BLaER1 (cell line): ENCODE results near the gene RNASE2.
A peak's percentile ranks its signal among the peaks of the same experiment; 100 is the strongest.
"Not testable (repeated sequence)": the region's sequence is repeated elsewhere in the genome, so short reads cannot be mapped to it uniquely, and the experiment has no call there.

Experiments
- H3K27ac ChIP-seq: shearing (Covaris generic); formaldehyde crosslinking; 2 replicates; pipeline ENCODE4 v1.8.1; 2022
- H3K27me3 ChIP-seq: shearing (Covaris generic); formaldehyde crosslinking; 2 replicates; pipeline ENCODE4 v1.8.1; 2022
- H3K36me3 ChIP-seq: shearing (Covaris generic); formaldehyde crosslinking; 2 replicates; pipeline ENCODE4 v1.8.1; 2022
- H3K4me1 ChIP-seq: shearing (Covaris generic); formaldehyde crosslinking; 2 replicates; pipeline ENCODE4 v1.8.1; 2022
- H3K4me2 ChIP-seq: shearing (Covaris generic); formaldehyde crosslinking; 2 replicates; pipeline ENCODE4 v1.8.1; 2022
- H3K4me3 ChIP-seq: shearing (Covaris generic); formaldehyde crosslinking; 2 replicates; pipeline ENCODE4 v1.8.1; 2022
- H3K9ac ChIP-seq: shearing (Covaris generic); formaldehyde crosslinking; 2 replicates; pipeline ENCODE4 v1.8.1; 2022
- H3K9me3 ChIP-seq: shearing (Covaris generic); formaldehyde crosslinking; 2 replicates; pipeline ENCODE4 v1.8.1; 2022
- H4K20me1 ChIP-seq: shearing (Covaris generic); formaldehyde crosslinking; 2 replicates; pipeline ENCODE4 v1.8.1; 2022
- Cebpa-rat ChIP-seq: shearing (Covaris generic); IDR thresholded peaks from 2 replicates; pipeline ENCODE4 v1.8.1; 2022

Gene RNASE2

DNA sequence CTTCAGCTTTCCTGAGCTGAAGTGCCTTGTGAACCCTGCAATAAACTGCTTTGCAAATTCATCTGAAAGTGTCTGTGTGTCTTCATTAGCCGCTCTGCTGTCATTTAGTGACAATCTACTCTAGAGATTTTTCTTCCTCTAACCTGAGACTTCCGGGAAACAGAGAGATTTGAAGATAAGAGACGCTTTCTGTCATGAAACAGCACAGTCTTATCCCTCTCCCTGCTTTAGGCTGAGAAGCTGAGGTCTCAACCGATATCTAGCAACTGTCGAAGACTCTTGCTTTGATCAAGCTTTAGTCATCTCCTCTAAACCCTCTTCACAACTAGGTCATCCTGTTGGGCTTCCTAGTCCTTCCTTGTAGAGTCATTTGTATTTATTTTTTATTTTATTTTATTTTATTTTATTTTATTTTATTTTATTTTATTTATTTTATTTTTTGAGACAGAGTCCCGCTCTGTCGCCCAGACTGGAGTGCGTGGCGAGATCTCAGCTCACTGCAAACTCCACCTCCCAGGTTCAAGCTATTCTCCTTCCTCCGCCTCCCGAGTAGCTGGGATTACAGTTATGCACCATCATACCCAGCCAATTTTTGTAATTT lies 1.2 kb downstream of the RNASE2 start:
- Histone ChIP-seq H3K4me2 (no peak overlapping the region), H4K20me1 (no peaks in the 10 kb centered on the region), H3K27me3 (no peaks in the 10 kb centered on the region), H3K9me3 (peaks cover 5% of the 10 kb centered on the region; the same call in 1 of the 2 replicates), H3K27ac (no peak overlapping the region), H3K9ac (no peak overlapping the region), H3K36me3 (no peaks in the 10 kb centered on the region), H3K4me1 (0 out of 2 replicates have a peak, but pooled peaks cover 4% of the 10 kb centered on the region), H3K4me3 (no peak overlapping the region)
- no peak for TF ChIP-seq Cebpa-rat

DNA sequence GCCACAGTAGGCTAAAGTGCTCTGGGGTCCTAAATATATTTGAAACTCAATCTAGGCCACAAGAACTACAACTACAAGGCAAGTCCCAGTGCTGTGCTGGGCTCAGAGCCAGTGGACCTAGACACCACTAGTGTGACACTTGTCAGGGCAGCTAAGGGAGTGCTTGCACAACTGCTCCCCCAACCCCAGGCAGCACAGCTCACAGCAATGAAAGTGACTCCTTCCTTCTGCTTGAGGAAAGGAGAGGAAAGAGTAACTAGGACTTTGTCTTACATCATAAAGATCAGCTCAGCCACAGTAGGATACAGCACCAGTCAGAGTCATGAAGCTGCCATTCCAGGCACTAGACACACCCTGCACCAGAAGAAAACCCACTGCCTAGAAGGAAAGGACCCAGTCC lies 3.7 kb downstream of the RNASE2 start:
- H3K9me3 ChIP-seq, H3K27me3 ChIP-seq, H3K27ac ChIP-seq, H3K36me3 ChIP-seq, H3K4me3 ChIP-seq, H3K4me2 ChIP-seq, H3K9ac ChIP-seq, H3K4me1 ChIP-seq, H4K20me1 ChIP-seq: not testable (repeated sequence)

GRCh38 chr14:20969336-20969735 lies 14.0 kb downstream of the RNASE2 start:
- Histone ChIP-seq H3K4me3 (no peak overlapping the region), H3K36me3 (no peaks in the 10 kb centered on the region), H3K27ac (no peak overlapping the region), H3K9ac (no peak overlapping the region), H3K27me3 (no peaks in the 10 kb centered on the region), H4K20me1 (no peaks in the 10 kb centered on the region), H3K9me3 (no peaks in the 10 kb centered on the region), H3K4me1 (peaks cover 9% of the 10 kb centered on the region; the same call in 1 of the 2 replicates), H3K4me2 (no peak overlapping the region)
- TF ChIP-seq Cebpa-rat: no peak

DNA sequence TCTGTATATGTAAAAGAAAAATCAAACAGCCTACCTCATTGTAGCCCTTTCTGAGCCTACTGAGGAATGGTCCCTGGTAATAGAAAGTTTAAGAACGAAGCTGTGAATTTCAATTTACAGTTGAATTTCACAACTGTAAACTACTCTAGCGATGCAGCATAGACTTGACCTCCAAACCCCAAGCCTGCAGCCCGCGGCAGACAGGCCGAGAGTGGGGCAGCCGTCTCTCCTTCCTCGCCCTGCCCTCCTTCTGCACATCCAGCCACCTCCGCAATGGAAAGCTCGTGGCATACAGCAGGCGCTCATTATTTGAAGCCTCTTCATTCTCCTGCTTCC lies 15.3 kb downstream of the RNASE2 start:
- Histone ChIP-seq H3K4me2 (peak overlapping the region; percentile 95), H3K27me3 (no peaks in the 10 kb centered on the region), H3K36me3 (no peaks in the 10 kb centered on the region), H4K20me1 (no peaks in the 10 kb centered on the region), H3K9me3 (no peaks in the 10 kb centered on the region), H3K4me3 (peak overlapping the region; percentile 77), H3K4me1 (peaks cover 9% of the 10 kb centered on the region; the same call in 1 of the 2 replicates), H3K27ac (no peak overlapping the region), H3K9ac (peak overlapping the region; percentile 80; the same call in 1 of the 2 replicates)
- TF ChIP-seq Cebpa-rat: no peak

DNA sequence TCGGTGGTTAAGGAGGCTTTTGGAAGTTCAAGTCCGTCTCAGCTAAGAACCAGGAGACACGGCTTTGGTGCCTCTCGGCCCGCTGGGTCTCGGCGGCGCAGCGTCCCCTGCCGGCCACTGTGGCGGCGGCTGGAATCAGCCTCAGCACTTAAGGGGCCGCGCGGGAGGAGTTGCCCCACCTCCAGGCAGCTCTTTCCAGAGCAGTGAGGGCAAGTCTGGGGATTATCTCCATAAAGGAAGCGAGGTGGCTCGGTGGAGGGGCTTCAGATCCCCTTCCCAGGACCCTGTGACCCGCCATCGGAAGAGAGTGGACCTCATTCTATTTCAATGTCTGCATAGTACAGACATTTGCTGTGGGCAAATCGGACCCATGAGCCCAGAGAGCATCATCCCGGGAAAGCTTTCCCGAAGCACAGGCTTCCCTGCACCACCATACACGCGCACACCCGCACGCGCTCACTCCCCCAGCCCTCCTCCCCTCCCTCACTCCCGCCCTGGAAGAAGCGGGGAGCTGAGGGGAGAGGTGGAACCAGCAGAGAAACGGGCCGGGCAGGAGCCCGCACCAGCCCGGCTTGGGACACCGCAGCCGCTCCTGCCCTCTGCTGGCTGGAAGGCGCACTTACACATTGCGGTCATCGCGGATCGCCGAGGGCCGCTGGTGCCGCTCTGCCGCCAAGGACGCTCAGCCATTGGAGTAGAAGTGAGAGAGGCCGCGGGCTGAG lies 15.9 kb downstream of the RNASE2 start:
- no peak for TF ChIP-seq Cebpa-rat
- H3K9ac ChIP-seq: peak overlapping the region; percentile 80
- peak overlapping the region; percentile 37; the same call in 1 of the 2 replicates for H3K27ac ChIP-seq
- H3K27me3 ChIP-seq: no peaks in the 10 kb centered on the region
- peak overlapping the region; percentile 95 for H3K4me2 ChIP-seq
- H4K20me1 ChIP-seq: no peaks in the 10 kb centered on the region
- peaks cover 9% of the 10 kb centered on the region; the same call in 1 of the 2 replicates for H3K4me1 ChIP-seq
- peak overlapping the region; percentile 77 for H3K4me3 ChIP-seq
- H3K36me3 ChIP-seq: no peaks in the 10 kb centered on the region
- H3K9me3 ChIP-seq: no peaks in the 10 kb centered on the region

DNA sequence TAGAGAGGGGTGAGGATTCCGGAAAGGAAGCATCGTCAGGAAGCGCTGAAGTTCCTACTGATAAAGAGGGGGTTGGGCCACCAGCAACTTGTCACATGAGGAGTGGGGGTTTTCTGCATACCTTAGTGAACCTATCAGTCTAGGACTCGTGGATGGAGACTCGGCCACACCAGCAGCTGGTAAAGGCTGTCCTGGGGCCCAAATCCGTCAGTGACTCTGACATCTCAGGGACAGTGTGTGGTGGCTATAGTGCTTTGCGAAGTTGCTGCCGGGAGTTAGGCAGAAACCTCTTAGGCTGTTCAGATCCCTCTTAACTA lies 16.4 kb downstream of the RNASE2 start:
- Histone ChIP-seq H3K9me3 (no peaks in the 10 kb centered on the region), H3K9ac (peak overlapping the region; percentile 80; the same call in 1 of the 2 replicates), H3K4me3 (peak overlapping the region; percentile 77), H3K4me2 (peak overlapping the region; percentile 95), H3K27ac (no peak overlapping the region), H4K20me1 (no peaks in the 10 kb centered on the region), H3K36me3 (no peaks in the 10 kb centered on the region), H3K4me1 (peaks cover 9% of the 10 kb centered on the region; the same call in 1 of the 2 replicates), H3K27me3 (no peaks in the 10 kb centered on the region)
- TF ChIP-seq Cebpa-rat: no peak

GRCh38 chr14:20973501-20973900 lies 18.2 kb downstream of the RNASE2 start:
- H3K4me2 ChIP-seq: no peak overlapping the region
- no peak overlapping the region for H3K9ac ChIP-seq
- no peaks in the 10 kb centered on the region for H3K36me3 ChIP-seq
- no peaks in the 10 kb centered on the region for H4K20me1 ChIP-seq
- no peak for TF ChIP-seq Cebpa-rat
- no peaks in the 10 kb centered on the region for H3K27me3 ChIP-seq
- H3K4me1 ChIP-seq: peaks cover 9% of the 10 kb centered on the region; the same call in 1 of the 2 replicates
- H3K4me3 ChIP-seq: no peak overlapping the region
- no peaks in the 10 kb centered on the region for H3K9me3 ChIP-seq
- H3K27ac ChIP-seq: no peak overlapping the region

DNA sequence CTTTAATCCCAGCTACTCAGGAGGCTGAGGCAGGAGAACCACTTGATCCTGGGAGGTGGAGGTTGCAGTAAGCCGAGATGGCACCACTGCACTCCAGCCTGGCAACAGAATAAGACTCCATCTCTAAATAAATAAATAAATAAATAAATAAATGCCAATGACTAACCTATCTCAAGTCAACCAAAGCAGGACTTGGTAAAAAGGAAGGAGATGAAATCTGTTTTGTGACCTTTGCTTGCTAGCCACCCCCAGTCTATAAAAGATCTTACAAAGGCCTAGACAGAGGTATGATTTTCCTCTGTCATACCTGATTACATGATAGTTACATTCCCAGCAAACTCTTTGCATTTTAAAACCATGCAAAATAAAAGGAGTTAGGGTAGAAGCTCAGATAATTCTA lies 21.0 kb downstream of the RNASE2 start:
- no peak overlapping the region for H3K4me2 ChIP-seq
- no peak overlapping the region for H3K9ac ChIP-seq
- H3K9me3 ChIP-seq: no peaks in the 10 kb centered on the region
- no peak overlapping the region for H3K4me3 ChIP-seq
- no peaks in the 10 kb centered on the region for H3K27me3 ChIP-seq
- no peaks in the 10 kb centered on the region for H4K20me1 ChIP-seq
- H3K27ac ChIP-seq: no peak overlapping the region
- H3K36me3 ChIP-seq: no peaks in the 10 kb centered on the region
- no peak for TF ChIP-seq Cebpa-rat
- peaks cover 4% of the 10 kb centered on the region; the same call in 1 of the 2 replicates for H3K4me1 ChIP-seq

- Histone ChIP-seq H3K9me3 (no peaks in the 10 kb centered on the region), H3K4me2 (no peak overlapping the region), H3K4me3 (no peak overlapping the region), H3K4me1 (no peaks in the 10 kb centered on the region), H4K20me1 (no peaks in the 10 kb centered on the region), H3K9ac (no peak overlapping the region), H3K36me3 (no peaks in the 10 kb centered on the region), H3K27ac (no peak overlapping the region), H3K27me3 (no peaks in the 10 kb centered on the region)
- TF ChIP-seq Cebpa-rat: no peak
Measured at GRCh38 chr14:20978687-20979086, 23.4 kb downstream of the RNASE2 start.

GRCh38 chr14:20980906-20981305 lies 25.6 kb downstream of the RNASE2 start:
- no peaks in the 10 kb centered on the region for H3K27me3 ChIP-seq
- no peak overlapping the region for H3K4me3 ChIP-seq
- H3K4me2 ChIP-seq: no peak overlapping the region
- H3K27ac ChIP-seq: no peak overlapping the region
- H3K9me3 ChIP-seq: no peaks in the 10 kb centered on the region
- no peak overlapping the region for H3K9ac ChIP-seq
- H3K36me3 ChIP-seq: no peaks in the 10 kb centered on the region
- no peaks in the 10 kb centered on the region for H3K4me1 ChIP-seq
- TF ChIP-seq Cebpa-rat: no peak
- H4K20me1 ChIP-seq: no peaks in the 10 kb centered on the region
